ENCODE results near the gene GLTP. TPM values are rescaled to one million over a fixed set of nuclear protein-coding genes. Genes with fewer than 3 reads are reported as not detected.

GLTP gene
- total RNA-seq, 1 experiment from 2014 or later, result 15.5 TPM

DNA sequence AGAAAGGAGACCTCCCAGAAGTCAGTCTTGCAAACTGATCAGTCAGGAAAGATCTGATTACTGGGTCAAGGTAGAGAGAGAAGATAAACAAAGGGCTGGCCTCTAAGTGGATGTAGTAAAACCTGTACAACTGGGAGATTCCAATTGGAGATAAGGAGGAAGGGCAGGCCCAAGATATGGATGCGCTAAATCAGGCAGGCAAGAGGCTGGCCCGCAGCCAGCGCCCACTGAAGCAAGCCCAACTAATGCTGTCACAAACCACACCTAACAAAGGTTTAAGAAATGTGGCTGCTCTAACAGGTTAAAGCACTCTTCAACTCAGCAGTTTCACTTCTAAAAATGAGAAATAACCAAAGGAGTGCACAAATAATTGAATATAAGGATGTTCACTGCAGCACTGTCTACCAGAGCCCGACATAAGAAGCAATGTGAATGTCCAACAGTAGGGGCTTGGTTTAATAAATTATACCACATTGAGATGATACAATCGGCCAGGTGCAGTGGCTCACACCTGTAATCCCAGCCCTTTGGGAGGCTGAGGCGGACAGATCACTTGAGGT is 4.7 kb downstream of the GLTP start:
- no peak overlapping the region for H2BK20ac ChIP-seq (ENCODE audit: low read depth, low read length, poor library complexity, severe bottlenecking)
- peaks cover 3% of the 10 kb centered on the region for H3K4me1 ChIP-seq (ENCODE audit: insufficient read depth, low read length)
- no peak overlapping the region for H2AFZ ChIP-seq (ENCODE audit: low read length)
- H3K18ac ChIP-seq (ENCODE audit: insufficient read length, low read depth, low read length), result no peak overlapping the region
- peaks cover 8% of the 10 kb centered on the region for H3K23me2 ChIP-seq (ENCODE audit: insufficient read length, low read depth, low read length, poor library complexity, severe bottlenecking)
- Mint-ChIP-seq H3K27ac (no peak overlapping the region), H3K4me1 (peaks cover 29 to 30% of the 10 kb centered on the region in 2 experiments), H3K27me3 (ENCODE audit: low read depth) (peaks cover 4% of the 10 kb centered on the region), H3K9me3 (no peaks in the 10 kb centered on the region; a peak in 1 of 5 replicates), H3K36me3 (ENCODE audit: insufficient read depth in 1 of 3, low read depth in 3 of 3) (no peaks in the 10 kb centered on the region; a peak in 2 of 7 replicates), H3K4me3 (no peak overlapping the region)
- H3K79me1 ChIP-seq (ENCODE audit: insufficient read depth, low read depth, low read length, poor library complexity, severe bottlenecking), result peaks cover 2% of the 10 kb centered on the region
- H3K27me3 ChIP-seq (ENCODE audit: insufficient read depth, low read length), result no peaks in the 10 kb centered on the region
- no peak overlapping the region for H4K8ac ChIP-seq (replicated peaks; ENCODE audit: insufficient read length, low read depth, low read length)
- H2BK5ac ChIP-seq (ENCODE audit: insufficient read length, low read length), result no peak overlapping the region
- TF ChIP-seq, protein P1, sequence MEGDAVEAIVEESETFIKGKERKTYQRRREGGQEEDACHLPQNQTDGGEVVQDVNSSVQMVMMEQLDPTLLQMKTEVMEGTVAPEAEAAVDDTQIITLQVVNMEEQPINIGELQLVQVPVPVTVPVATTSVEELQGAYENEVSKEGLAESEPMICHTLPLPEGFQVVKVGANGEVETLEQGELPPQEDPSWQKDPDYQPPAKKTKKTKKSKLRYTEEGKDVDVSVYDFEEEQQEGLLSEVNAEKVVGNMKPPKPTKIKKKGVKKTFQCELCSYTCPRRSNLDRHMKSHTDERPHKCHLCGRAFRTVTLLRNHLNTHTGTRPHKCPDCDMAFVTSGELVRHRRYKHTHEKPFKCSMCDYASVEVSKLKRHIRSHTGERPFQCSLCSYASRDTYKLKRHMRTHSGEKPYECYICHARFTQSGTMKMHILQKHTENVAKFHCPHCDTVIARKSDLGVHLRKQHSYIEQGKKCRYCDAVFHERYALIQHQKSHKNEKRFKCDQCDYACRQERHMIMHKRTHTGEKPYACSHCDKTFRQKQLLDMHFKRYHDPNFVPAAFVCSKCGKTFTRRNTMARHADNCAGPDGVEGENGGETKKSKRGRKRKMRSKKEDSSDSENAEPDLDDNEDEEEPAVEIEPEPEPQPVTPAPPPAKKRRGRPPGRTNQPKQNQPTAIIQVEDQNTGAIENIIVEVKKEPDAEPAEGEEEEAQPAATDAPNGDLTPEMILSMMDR (conservative IDR thresholded peaks at IDR 0.05), result no peak
- no peak overlapping the region for H3T11ph ChIP-seq (ENCODE audit: low read length)
- no peak overlapping the region for H3K4me2 ChIP-seq (ENCODE audit: insufficient read depth, insufficient read length, low read length)
- peaks cover 8% of the 10 kb centered on the region; the same call in 1 of the 2 replicates for H3K79me2 ChIP-seq (ENCODE audit: insufficient read depth, low read length)
- no peak overlapping the region for H4K5ac ChIP-seq (ENCODE audit: insufficient read length, low read depth, low read length)
- no peaks in the 10 kb centered on the region for H3K9me3 ChIP-seq (ENCODE audit: control insufficient read depth, low read depth, low read length)
- no peak overlapping the region for H2AK5ac ChIP-seq (ENCODE audit: insufficient read length, low read length)
- no peak overlapping the region for H2BK15ac ChIP-seq (ENCODE audit: low read depth, low read length)
- no peak overlapping the region for H3K4ac ChIP-seq (ENCODE audit: low read depth, low read length)
- no peak overlapping the region for H4K91ac ChIP-seq (ENCODE audit: insufficient read length, low read depth, low read length)
- WGBS (ENCODE audit: extremely low coverage, insufficient read length, low lambda C conversion rate), result no CpG with 5 or more reads among the region's 6 CpGs
- H3K14ac ChIP-seq (ENCODE audit: insufficient read depth, low read length), result no peak overlapping the region
- H3K56ac ChIP-seq (ENCODE audit: insufficient read length, low read depth, low read length), result no peak overlapping the region
- no peak overlapping the region for H3K9ac ChIP-seq (ENCODE audit: extremely low read depth, insufficient read length, low read length)
- H3K23ac ChIP-seq (ENCODE audit: insufficient read length, low read depth, low read length), result no peak overlapping the region
- H3K27ac ChIP-seq (ENCODE audit: insufficient read length, low read depth, low read length), result no peak overlapping the region
- H2BK12ac ChIP-seq (ENCODE audit: insufficient read length, low read depth, low read length), result no peak overlapping the region
- no peaks in the 10 kb centered on the region for H4K20me1 ChIP-seq (ENCODE audit: control insufficient read depth, insufficient read depth, insufficient read length)
- no peak overlapping the region for H2BK120ac ChIP-seq (ENCODE audit: low read depth, low read length, poor library complexity, severe bottlenecking)
- no peak for DNase-seq

Measured in H9 (cell line).